Smooth muscle cell (in vitro differentiated cells): Measurements from ENCODE around the gene NXPH3. TPM values are rescaled to one million over a fixed set of nuclear protein-coding genes. Genes with fewer than 3 reads are reported as not detected.

Source experiments
- DNase-seq: peaks from one replicate; lab custom pipeline; 2025; ENCODE audit not compliant: unreplicated experiment; lab: John Stamatoyannopoulos, UW
- H2AFZ ChIP-seq: fragments of 200-600 bp; sonication (generic); 2 replicates; pipeline ENCODE4 v1.6.0; 2016; ENCODE audit warnings: antibody characterized with exemption, low read depth, mild to moderate bottlenecking
- H3F3A ChIP-seq: fragments of 200-600 bp; sonication (generic); 2 replicates; pipeline ENCODE4 v1.6.0; 2017; ENCODE audit warnings: antibody characterized with exemption, low read depth
- H3K27ac ChIP-seq: fragments of 200-600 bp; sonication (generic); 2 replicates; pipeline ENCODE4 v1.5.1; 2016; ENCODE audit warnings: low read depth, mild to moderate bottlenecking
- H3K27me3 ChIP-seq: fragments of 200-600 bp; sonication (generic); 2 replicates; pipeline ENCODE4 v1.6.1; 2016; ENCODE audit warnings: low read depth, mild to moderate bottlenecking
- H3K36me3 ChIP-seq: fragments of 200-600 bp; sonication (generic); 2 replicates; pipeline ENCODE4 v1.5.1; 2016; ENCODE audit warnings: low read depth
- H3K4me1 ChIP-seq: fragments of 200-600 bp; sonication (generic); 2 replicates; pipeline ENCODE4 v1.5.1; 2016; ENCODE audit warnings: low read depth
- H3K4me2 ChIP-seq: fragments of 200-600 bp; sonication (generic); 2 replicates; pipeline ENCODE4 v1.6.0; 2016; ENCODE audit warnings: mild to moderate bottlenecking
- H3K4me3 ChIP-seq: fragments of 200-600 bp; sonication (generic); 2 replicates; pipeline ENCODE4 v1.5.1; 2016; ENCODE audit warnings: mild to moderate bottlenecking
- H3K79me2 ChIP-seq: fragments of 200-600 bp; sonication (generic); 2 replicates; pipeline ENCODE4 v1.6.0; 2016; ENCODE audit warnings: low read depth, mild to moderate bottlenecking
- H3K9ac ChIP-seq: fragments of 200-600 bp; sonication (generic); 2 replicates; pipeline ENCODE4 v1.6.0; 2016; ENCODE audit warnings: low read depth
- H3K9me3 ChIP-seq: fragments of 200-600 bp; sonication (generic); replicated peaks from 2 replicates; pipeline ENCODE4 v1.5.1; 2016; ENCODE audit warnings: low read depth
- H4K20me1 ChIP-seq: fragments of 200-600 bp; sonication (generic); 2 replicates; pipeline ENCODE4 v1.6.0; 2016; ENCODE audit warnings: low read depth
- WGBS: methylation state at CpG from one replicate; pipeline ENCODE4 v1.1.7; 2016; ENCODE audit warnings: low lambda C conversion rate; 5-methylcytosine and 5-hydroxymethylcytosine counted together
- polyA plus RNA-seq: library from polyadenylated mRNA; unstranded; fragments of >200 nt; fragmentation: Nextera tagmentation; extraction: Ambion mirVana; gene quantifications from 2 replicates; pipeline ENCODE4 v1.2.1, GENCODE V29; 2016
- total RNA-seq: library from RNA; depleted of rRNA; stranded (reverse); fragments of >200 nt; gene quantifications from 2 replicates; pipeline ENCODE4 v1.2.3, GENCODE V29; 2014
- TF ChIP-seq, protein P1 (sequence below): fragments of 200-600 bp; sonication (generic); IDR thresholded peaks from 2 replicates; pipeline ENCODE4 v1.5.1; 2017; ENCODE audit warnings: borderline replicate concordance, mild to moderate bottlenecking, antibody characterized with exemption; ENCODE audit not compliant: insufficient read depth, poor library complexity, severe bottlenecking

Gene NXPH3
- total and polyA plus RNA-seq, 2 experiments from 2014 or later, result 1.5 to 3.6 TPM

DNA sequence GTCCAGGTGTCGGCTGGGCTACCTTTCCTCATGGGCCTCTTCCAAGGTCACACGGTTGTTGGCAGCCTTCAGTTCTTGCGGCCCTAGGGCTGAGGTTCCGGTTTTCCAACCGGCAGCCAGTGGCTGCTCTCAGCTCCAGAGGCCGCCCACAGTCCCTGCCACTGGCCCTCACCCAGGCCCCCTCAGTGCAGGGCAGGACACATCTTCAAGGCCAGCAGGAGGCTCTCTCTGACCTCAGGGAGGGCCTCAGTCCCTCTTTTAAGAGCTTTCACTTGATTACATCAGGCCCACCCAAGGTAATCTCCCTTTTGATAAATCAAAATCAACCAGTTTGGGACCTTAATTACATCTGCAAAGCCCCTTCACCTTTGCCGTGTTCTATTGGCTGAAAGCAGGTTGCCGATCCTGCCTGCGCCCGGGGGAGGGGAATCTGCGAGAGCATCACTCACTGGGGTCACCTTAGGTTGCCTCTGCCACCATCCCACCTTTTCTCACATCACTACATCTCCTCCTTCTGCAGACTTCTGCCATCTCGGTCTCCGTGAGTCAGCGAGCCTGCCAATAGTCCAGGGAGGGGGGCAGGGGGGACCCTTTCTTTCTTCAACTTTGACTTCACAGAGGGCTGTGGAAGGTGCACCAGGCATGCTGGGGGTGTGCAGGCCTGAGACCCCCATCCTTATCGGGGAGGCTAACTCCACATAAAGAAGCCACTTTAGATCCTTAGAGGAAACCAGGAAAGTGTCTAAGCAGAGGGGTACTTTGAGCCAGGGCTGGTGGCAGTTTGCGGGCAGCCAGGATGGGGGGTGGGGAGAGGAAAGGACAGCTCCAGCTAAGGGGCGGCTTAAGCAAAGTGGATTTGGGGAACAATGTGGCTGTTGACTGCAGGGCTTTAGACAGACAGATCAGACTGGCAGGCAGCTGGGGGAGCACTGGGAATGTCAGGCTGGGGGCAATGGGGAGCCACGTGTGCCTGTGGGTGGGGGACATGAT lies 28.8 kb upstream of the NXPH3 start:
- H3K27me3 ChIP-seq, result no peaks in the 10 kb centered on the region
- H2AFZ ChIP-seq, result no peak overlapping the region
- no peaks in the 10 kb centered on the region for H3F3A ChIP-seq
- H3K4me1 ChIP-seq, result peaks cover 12% of the 10 kb centered on the region
- H4K20me1 ChIP-seq, result no peaks in the 10 kb centered on the region
- H3K9ac ChIP-seq, result no peak overlapping the region
- TF ChIP-seq, protein P1, sequence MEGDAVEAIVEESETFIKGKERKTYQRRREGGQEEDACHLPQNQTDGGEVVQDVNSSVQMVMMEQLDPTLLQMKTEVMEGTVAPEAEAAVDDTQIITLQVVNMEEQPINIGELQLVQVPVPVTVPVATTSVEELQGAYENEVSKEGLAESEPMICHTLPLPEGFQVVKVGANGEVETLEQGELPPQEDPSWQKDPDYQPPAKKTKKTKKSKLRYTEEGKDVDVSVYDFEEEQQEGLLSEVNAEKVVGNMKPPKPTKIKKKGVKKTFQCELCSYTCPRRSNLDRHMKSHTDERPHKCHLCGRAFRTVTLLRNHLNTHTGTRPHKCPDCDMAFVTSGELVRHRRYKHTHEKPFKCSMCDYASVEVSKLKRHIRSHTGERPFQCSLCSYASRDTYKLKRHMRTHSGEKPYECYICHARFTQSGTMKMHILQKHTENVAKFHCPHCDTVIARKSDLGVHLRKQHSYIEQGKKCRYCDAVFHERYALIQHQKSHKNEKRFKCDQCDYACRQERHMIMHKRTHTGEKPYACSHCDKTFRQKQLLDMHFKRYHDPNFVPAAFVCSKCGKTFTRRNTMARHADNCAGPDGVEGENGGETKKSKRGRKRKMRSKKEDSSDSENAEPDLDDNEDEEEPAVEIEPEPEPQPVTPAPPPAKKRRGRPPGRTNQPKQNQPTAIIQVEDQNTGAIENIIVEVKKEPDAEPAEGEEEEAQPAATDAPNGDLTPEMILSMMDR, result no peak
- no peak overlapping the region for H3K4me2 ChIP-seq
- no peak for DNase-seq
- no peak overlapping the region for H3K27ac ChIP-seq
- no peaks in the 10 kb centered on the region for H3K36me3 ChIP-seq
- no peaks in the 10 kb centered on the region for H3K9me3 ChIP-seq
- WGBS, result 87% methylated on average over 18 of the region's 18 CpGs
- H3K4me3 ChIP-seq, result no peak overlapping the region
- no peaks in the 10 kb centered on the region for H3K79me2 ChIP-seq

DNA sequence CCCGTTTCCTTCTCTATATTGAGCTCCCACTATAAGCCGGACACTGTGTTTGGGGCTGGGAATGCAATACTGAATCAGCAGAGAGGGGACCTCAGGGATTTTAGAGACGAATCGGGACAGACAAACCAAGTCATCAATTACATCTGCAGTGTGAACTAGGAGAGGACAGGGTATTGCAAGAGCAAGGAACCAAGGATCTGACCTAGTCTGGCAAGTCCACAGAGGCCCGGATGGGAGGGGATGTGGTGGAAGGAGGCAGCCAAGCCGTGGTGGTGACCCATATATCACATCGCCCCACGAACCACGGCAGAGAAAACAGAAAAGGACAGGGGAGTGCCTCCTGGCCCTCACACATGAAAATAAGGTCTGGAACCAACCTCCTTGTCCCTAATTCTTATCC lies 28.1 kb upstream of the NXPH3 start:
- no peaks in the 10 kb centered on the region for H3F3A ChIP-seq
- H3K4me2 ChIP-seq, result no peak overlapping the region
- H4K20me1 ChIP-seq, result no peaks in the 10 kb centered on the region
- H3K9ac ChIP-seq, result no peak overlapping the region
- H3K36me3 ChIP-seq, result no peaks in the 10 kb centered on the region
- H3K79me2 ChIP-seq, result no peaks in the 10 kb centered on the region
- TF ChIP-seq, protein P1, result no peak
- no peak overlapping the region for H2AFZ ChIP-seq
- H3K9me3 ChIP-seq, result no peaks in the 10 kb centered on the region
- H3K4me3 ChIP-seq, result no peak overlapping the region
- H3K27ac ChIP-seq, result no peak overlapping the region
- WGBS, result 86% methylated on average over 9 of the region's 9 CpGs
- H3K27me3 ChIP-seq, result no peaks in the 10 kb centered on the region
- no peak for DNase-seq
- H3K4me1 ChIP-seq, result peaks cover 12% of the 10 kb centered on the region

DNA sequence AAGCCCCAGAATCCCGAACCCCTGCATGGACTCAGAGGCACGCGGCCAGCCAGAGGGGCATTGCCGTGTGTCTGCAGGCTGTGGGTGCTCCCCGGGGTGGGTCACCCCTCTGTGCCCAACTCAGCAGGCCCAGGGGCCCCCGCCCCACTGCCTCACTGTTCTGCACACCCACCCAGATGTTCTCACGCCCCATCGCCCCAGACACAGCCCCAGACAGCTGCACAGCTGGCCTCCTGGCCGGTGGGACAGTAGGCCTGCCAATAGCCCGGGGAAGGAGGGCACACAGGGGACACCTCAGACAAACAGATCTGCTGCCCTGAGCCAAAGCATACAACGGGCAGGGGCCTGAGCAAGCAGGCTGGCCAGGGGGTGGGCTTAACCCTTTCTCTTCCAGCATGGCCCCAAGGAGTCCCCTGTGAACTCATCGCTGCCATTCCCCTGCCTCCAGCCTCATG lies 27.6 kb upstream of the NXPH3 start:
- TF ChIP-seq, protein P1, result no peak
- H3K27me3 ChIP-seq, result no peaks in the 10 kb centered on the region
- H3K79me2 ChIP-seq, result no peaks in the 10 kb centered on the region
- no peaks in the 10 kb centered on the region for H3K9me3 ChIP-seq
- no peak overlapping the region for H3K4me3 ChIP-seq
- no peak overlapping the region for H3K27ac ChIP-seq
- H3K4me2 ChIP-seq, result no peak overlapping the region
- no peaks in the 10 kb centered on the region for H4K20me1 ChIP-seq
- no peak for DNase-seq
- H3K36me3 ChIP-seq, result no peaks in the 10 kb centered on the region
- H3K9ac ChIP-seq, result no peak overlapping the region
- H2AFZ ChIP-seq, result no peak overlapping the region
- peaks cover 12% of the 10 kb centered on the region for H3K4me1 ChIP-seq
- H3F3A ChIP-seq, result no peaks in the 10 kb centered on the region
- 86% methylated on average over 12 of the region's 12 CpGs for WGBS
